OCI-LY7 (cell line): ENCODE measurements around the gene LANCL1. TPM values are rescaled to one million over a fixed set of nuclear protein-coding genes. Genes with fewer than 3 reads are reported as not detected.

Source experiments
- BruUV-seq: library from RNA; stranded (reverse); fragments of 400-500 nt; replicated peaks from 2 replicates; lab custom pipeline; 2021; lab: Mats Ljungman, UMichigan
- CTCF ChIA-PET: fragments of 300-600 bp; sonication (Branson Sonifier 250); formaldehyde crosslinking; loops from one replicate; lab custom pipeline; 2022; ENCODE audit warnings: antibody characterized with exemption; ENCODE audit not compliant: unreplicated experiment; lab: Charles Lee
- POLR2A ChIA-PET: fragments of 300-600 bp; sonication (Branson Sonifier 250); formaldehyde crosslinking; loops from one replicate; lab custom pipeline; 2022; ENCODE audit warnings: antibody characterized with exemption; lab: Charles Lee
- DNase-seq: peaks from one replicate; pipeline ENCODE4 v3.0.0-alpha.2; 2015; ENCODE audit warnings: low spot score
- H2AFZ ChIP-seq: fragments of 200-600 bp; sonication (generic), shearing (Covaris generic); 2 replicates; pipeline ENCODE4 v1.6.1; 2014; ENCODE audit warnings: mild to moderate bottlenecking, antibody characterized with exemption, low read length, moderate library complexity
- H3K27ac ChIP-seq: fragments of 200-600 bp; sonication (generic); 2 replicates; pipeline ENCODE4 v1.5.1; 2014; ENCODE audit warnings: mixed run types, low read depth, mild to moderate bottlenecking, moderate library complexity, low read length, inconsistent platforms; ENCODE audit not compliant: poor library complexity, severe bottlenecking
- H3K36me3 ChIP-seq: fragments of 200-600 bp; sonication (generic); 2 replicates; pipeline ENCODE4 v1.6.1; 2014; ENCODE audit warnings: mild to moderate bottlenecking, antibody characterized with exemption, low read length, moderate library complexity, mixed read lengths; ENCODE audit not compliant: insufficient read depth
- H3K4me1 ChIP-seq: fragments of 200-600 bp; sonication (generic); 2 replicates; pipeline ENCODE4 v1.5.1; 2014; ENCODE audit warnings: mild to moderate bottlenecking, low read length; ENCODE audit not compliant: insufficient read depth, poor library complexity, severe bottlenecking
- H3K4me2 ChIP-seq: fragments of 200-600 bp; sonication (generic); 2 replicates; pipeline ENCODE4 v1.6.1; 2014; ENCODE audit warnings: mild to moderate bottlenecking, low read length
- H3K4me3 ChIP-seq: fragments of 200-600 bp; sonication (generic); 2 replicates; pipeline ENCODE4 v1.5.1; 2014; ENCODE audit warnings: mild to moderate bottlenecking, low read depth, low read length; ENCODE audit not compliant: poor library complexity, severe bottlenecking
- H3K79me2 ChIP-seq: fragments of 200-600 bp; sonication (generic); 2 replicates; pipeline ENCODE4 v1.6.1; 2016; ENCODE audit warnings: low read depth, mild to moderate bottlenecking, low read length, moderate library complexity, mixed read lengths; ENCODE audit not compliant: insufficient read depth
- H3K9me2 ChIP-seq: fragments of 200-600 bp; sonication (generic); 2 replicates; pipeline ENCODE4 v1.6.1; 2016; ENCODE audit warnings: mild to moderate bottlenecking, low read length, mixed read lengths; ENCODE audit not compliant: insufficient read depth
- H3K9me3 ChIP-seq: fragments of 200-600 bp; sonication (generic); 2 replicates; pipeline ENCODE4 v1.6.1; 2014; ENCODE audit warnings: mild to moderate bottlenecking, mixed run types, low read length, mixed read lengths
- H4K20me1 ChIP-seq: fragments of 200-600 bp; sonication (generic); 2 replicates; pipeline ENCODE4 v1.6.1; 2014; ENCODE audit warnings: mild to moderate bottlenecking, antibody characterized with exemption, low read length, moderate library complexity, mixed read lengths; ENCODE audit not compliant: insufficient read depth
- CTCF ChIP-seq: fragments of 200-600 bp; sonication (generic); conservative IDR thresholded peaks from 2 replicates; pipeline ENCODE4 v1.5.1; 2014; ENCODE audit warnings: mild to moderate bottlenecking, antibody characterized with exemption, low read length, moderate library complexity, mixed read lengths
- EZH2phosphoT487 ChIP-seq: fragments of 200-600 bp; sonication (generic); IDR thresholded peaks from 2 replicates; pipeline ENCODE4 v1.6.1; 2018; ENCODE audit warnings: low read depth, borderline replicate concordance, mild to moderate bottlenecking, mixed run types, antibody characterized with exemption, low read length, moderate library complexity, mixed read lengths
- intact Hi-C: fragments of 100-400 bp; cut with micrococcal nuclease; formaldehyde crosslinking; loops from one replicate; pipeline ENCODE4 v1.10.0; 2022; ENCODE audit not compliant: unreplicated experiment
- total RNA-seq, 2 experiments: library from RNA; depleted of rRNA in 1 of 2; stranded (reverse); fragments of >200 nt in 1 of 2; shearing (Covaris generic) in 1 of 2; gene quantifications; 2 replicates each; pipeline ENCODE4 v1.2.3, GENCODE V29; 2014 to 2022

The LANCL1 gene
- total RNA-seq, 2 experiments from 2014 or later, result 22.5 to 55.2 TPM

- H3K9me2 ChIP-seq, result no peaks in the 10 kb centered on the region
- no peak for TF ChIP-seq EZH2phosphoT487
- no TSS peak for BruUV-seq
- no peak overlapping the region for H2AFZ ChIP-seq
- H3K36me3 ChIP-seq, result no peaks in the 10 kb centered on the region
- no peak overlapping the region for H3K27ac ChIP-seq
- no peaks in the 10 kb centered on the region for H3K79me2 ChIP-seq
- H4K20me1 ChIP-seq, result no peaks in the 10 kb centered on the region
- DNase-seq, result no peak
- H3K4me3 ChIP-seq, result no peak overlapping the region
- CTCF ChIA-PET, result interaction anchor here (0.6 kb wide), 1 partner anchor 409 kb away, joined by 3 read pairs; no protein-coding TSS in a partner anchor
- no peaks in the 10 kb centered on the region for H3K4me1 ChIP-seq
- H3K4me2 ChIP-seq, result no peak overlapping the region
- POLR2A ChIA-PET, result interaction anchor here (0.7 kb wide), 1 partner anchor 1061 kb away, joined by 4 read pairs; no protein-coding TSS in a partner anchor
- intact Hi-C loops, result no loop called here
- H3K9me3 ChIP-seq, result no peaks in the 10 kb centered on the region
These were observed 54.6 kb downstream of the LANCL1 start for GRCh38 chr2:210421916-210422315.

GRCh38 chr2:210412660-210413059, 63.9 kb downstream of the LANCL1 start:
- H3K9me3 ChIP-seq, result no peaks in the 10 kb centered on the region
- no peaks in the 10 kb centered on the region for H3K36me3 ChIP-seq
- ChIA-PET CTCF (no interaction called here), POLR2A (no interaction called here)
- DNase-seq, result no peak
- TF ChIP-seq CTCF (no peak), EZH2phosphoT487 (no peak)
- H3K9me2 ChIP-seq, result no peaks in the 10 kb centered on the region
- no peaks in the 10 kb centered on the region for H4K20me1 ChIP-seq
- H2AFZ ChIP-seq, result no peak overlapping the region
- intact Hi-C loops, result no loop called here
- no peak overlapping the region for H3K27ac ChIP-seq
- H3K4me2 ChIP-seq, result no peak overlapping the region
- H3K4me1 ChIP-seq, result no peaks in the 10 kb centered on the region
- no TSS peak for BruUV-seq
- H3K4me3 ChIP-seq, result no peak overlapping the region
- H3K79me2 ChIP-seq, result no peaks in the 10 kb centered on the region

GRCh38 chr2:210410542-210410941, 66.0 kb downstream of the LANCL1 start:
- no peak for TF ChIP-seq CTCF
- no peak for TF ChIP-seq EZH2phosphoT487
- Histone ChIP-seq H3K9me2 (no peaks in the 10 kb centered on the region), H3K79me2 (no peaks in the 10 kb centered on the region), H3K4me1 (no peaks in the 10 kb centered on the region), H2AFZ (no peak overlapping the region), H3K4me2 (no peak overlapping the region), H3K36me3 (no peaks in the 10 kb centered on the region), H4K20me1 (no peaks in the 10 kb centered on the region), H3K9me3 (no peaks in the 10 kb centered on the region), H3K4me3 (no peak overlapping the region), H3K27ac (no peak overlapping the region)
- ChIA-PET CTCF (no interaction called here), POLR2A (interaction anchor here (0.7 kb wide), 1 partner anchor 19 kb away, joined by 3 read pairs; no protein-coding TSS in a partner anchor)
- DNase-seq, result no peak
- no TSS peak for BruUV-seq
- intact Hi-C loops, result no loop called here
